Rectal smooth muscle tissue (tissue), 1 donor: Measurements from ENCODE around the gene FAR2.

Experiments
- H3K27ac ChIP-seq: one replicate; pipeline ENCODE4 v1.7.0; 2013; ENCODE audit warnings: low read depth, low read length, inconsistent platforms
- H3K27me3 ChIP-seq: one replicate; pipeline ENCODE4 v1.7.0; 2013; ENCODE audit warnings: low read length; ENCODE audit not compliant: control insufficient read depth, insufficient read depth
- H3K36me3 ChIP-seq: one replicate; pipeline ENCODE4 v1.7.0; 2013; ENCODE audit warnings: low read length; ENCODE audit not compliant: control insufficient read depth, insufficient read depth
- H3K4me1 ChIP-seq: one replicate; pipeline ENCODE4 v1.7.0; 2013; ENCODE audit warnings: low read length; ENCODE audit not compliant: control insufficient read depth, insufficient read depth
- H3K4me3 ChIP-seq: one replicate; pipeline ENCODE4 v1.7.0; 2013; ENCODE audit warnings: low read length
- H3K9ac ChIP-seq: one replicate; pipeline ENCODE4 v1.7.0; 2013; ENCODE audit warnings: low read length

The FAR2 gene

DNA sequence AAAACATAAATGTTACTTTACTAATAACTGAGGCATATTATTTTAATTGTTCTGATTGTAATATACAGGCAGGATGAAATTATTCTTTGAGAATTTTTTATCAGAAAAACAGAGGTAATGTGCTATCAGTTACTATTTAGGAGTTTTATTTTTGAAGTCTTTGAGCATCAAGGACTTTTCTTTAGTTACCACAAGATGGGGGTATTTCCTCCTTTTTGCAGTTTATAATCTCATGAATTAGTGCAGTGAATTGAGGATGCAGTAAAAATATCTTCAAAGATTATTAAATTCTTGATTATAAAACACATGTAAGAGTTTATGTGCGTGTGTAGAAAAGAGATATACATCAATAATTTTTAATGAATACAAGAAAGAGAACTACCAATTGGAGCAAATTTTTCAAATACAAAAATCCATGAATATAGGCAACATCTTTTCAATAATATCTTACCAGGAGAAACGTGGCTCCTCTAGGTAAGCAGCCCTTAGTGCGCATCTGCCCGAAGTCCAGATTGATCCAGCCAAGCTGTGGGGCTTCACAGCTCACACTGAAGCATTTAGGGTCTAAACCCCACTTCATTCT, 160.3 kb downstream of the FAR2 start:
- no peak overlapping the region for H3K9ac ChIP-seq
- no peak overlapping the region for H3K4me3 ChIP-seq
- H3K4me1 ChIP-seq: no peaks in the 10 kb centered on the region
- no peak overlapping the region for H3K27ac ChIP-seq
- H3K27me3 ChIP-seq: no peaks in the 10 kb centered on the region
- H3K36me3 ChIP-seq: no peaks in the 10 kb centered on the region

DNA sequence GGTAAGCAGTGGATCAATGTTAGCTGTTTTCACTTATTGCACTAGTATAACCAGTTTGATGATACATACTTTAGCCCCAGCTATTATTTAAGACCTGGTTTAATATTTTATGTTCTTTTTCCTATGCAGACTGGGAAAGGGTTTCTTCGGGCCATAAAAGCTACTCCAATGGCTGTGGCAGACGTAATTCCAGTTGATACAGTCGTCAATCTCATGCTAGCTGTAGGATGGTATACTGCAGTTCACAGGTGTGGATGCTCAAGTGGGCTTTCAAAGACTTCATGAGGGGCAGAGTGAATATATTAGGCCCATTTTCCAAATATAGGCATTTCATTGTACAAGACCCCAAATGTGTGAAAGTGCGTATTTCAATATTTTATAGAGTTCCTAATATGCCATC, 161.8 kb downstream of the FAR2 start:
- Histone ChIP-seq H3K9ac (no peak overlapping the region), H3K27me3 (no peaks in the 10 kb centered on the region), H3K4me1 (no peaks in the 10 kb centered on the region), H3K4me3 (no peak overlapping the region), H3K27ac (no peak overlapping the region), H3K36me3 (no peaks in the 10 kb centered on the region)

DNA sequence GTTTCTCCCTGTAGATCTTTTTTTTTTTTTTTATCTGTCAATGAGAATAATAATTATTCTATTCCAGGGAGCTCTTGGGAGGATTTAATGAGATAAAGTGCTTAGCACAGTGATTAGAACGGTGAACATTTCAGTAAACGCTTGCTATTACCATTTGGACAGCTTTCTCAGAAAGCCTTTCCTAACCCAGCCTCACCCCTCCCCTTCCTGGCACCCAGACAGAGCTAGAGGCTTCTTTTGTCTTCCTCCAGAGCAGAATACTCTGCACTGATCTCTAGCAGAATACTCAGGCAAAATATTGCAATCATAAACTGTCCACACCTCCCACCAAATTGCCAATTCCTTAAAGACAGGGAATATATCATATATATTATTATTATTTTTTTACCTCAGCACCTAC, 165.3 kb downstream of the FAR2 start:
- H3K27me3 ChIP-seq: no peaks in the 10 kb centered on the region
- H3K36me3 ChIP-seq: no peaks in the 10 kb centered on the region
- H3K4me1 ChIP-seq: peaks cover 5% of the 10 kb centered on the region
- no peak overlapping the region for H3K9ac ChIP-seq
- H3K4me3 ChIP-seq: no peak overlapping the region
- no peak overlapping the region for H3K27ac ChIP-seq

DNA sequence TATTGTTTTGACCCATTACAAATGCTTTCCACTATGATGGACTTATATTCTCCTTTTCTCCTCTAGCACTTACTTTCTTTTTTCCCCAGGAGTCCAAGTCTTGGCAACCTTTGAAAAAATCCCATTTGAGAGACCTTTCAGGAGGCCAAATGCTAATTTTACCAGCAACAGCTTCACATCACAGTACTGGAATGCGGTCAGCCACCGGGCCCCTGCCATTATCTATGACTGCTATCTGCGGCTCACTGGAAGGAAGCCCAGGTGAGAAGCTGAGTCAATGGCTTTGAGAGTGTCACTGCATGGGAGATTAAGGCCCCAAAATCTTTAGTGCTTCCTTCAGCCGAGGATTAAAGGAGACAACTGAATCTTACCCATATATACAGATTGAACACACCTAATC, 167.7 kb downstream of the FAR2 start:
- Histone ChIP-seq H3K27ac (no peak overlapping the region), H3K36me3 (no peaks in the 10 kb centered on the region), H3K27me3 (no peaks in the 10 kb centered on the region), H3K9ac (no peak overlapping the region), H3K4me3 (no peak overlapping the region), H3K4me1 (peaks cover 5% of the 10 kb centered on the region)

DNA sequence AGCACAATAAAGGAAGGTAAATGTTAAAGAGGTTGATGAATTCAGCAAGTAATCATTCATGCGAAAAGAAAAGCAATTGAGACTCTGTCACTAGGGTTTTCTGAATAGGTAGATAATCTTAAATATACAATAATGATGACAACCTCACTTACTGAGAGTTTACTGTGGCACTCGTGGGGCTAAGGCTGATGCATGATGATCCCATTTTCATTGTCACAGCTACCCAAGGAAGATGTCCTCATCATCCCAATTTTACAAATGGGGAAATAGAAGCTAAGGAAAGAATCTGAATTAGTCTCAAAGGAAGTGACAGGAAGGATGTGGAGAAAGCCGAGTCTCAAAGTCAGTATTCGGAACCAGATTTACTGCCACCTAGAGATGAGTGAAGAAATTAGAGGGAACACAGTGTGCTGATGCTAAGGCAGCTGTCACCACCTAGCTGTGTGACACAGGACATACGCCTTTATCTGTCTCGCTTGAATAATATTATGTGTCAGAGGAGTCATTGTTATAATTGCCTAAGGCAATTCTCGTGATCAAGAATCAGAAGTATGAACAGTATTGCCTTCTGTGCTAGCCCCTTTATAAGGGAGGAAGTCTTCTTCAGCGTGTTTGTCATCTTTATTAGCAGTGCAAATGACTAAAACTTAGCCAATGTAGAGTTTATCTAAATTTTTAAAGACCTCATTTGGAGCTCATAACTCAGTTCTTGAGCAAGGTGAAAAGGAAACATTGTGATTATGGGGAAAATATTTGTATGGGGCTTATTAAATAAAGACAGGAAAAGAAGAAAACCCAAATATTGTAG, 168.7 kb downstream of the FAR2 start:
- Histone ChIP-seq H3K4me1 (peaks cover 5% of the 10 kb centered on the region), H3K9ac (no peak overlapping the region), H3K27ac (no peak overlapping the region), H3K4me3 (no peak overlapping the region), H3K36me3 (no peaks in the 10 kb centered on the region), H3K27me3 (no peaks in the 10 kb centered on the region)

DNA sequence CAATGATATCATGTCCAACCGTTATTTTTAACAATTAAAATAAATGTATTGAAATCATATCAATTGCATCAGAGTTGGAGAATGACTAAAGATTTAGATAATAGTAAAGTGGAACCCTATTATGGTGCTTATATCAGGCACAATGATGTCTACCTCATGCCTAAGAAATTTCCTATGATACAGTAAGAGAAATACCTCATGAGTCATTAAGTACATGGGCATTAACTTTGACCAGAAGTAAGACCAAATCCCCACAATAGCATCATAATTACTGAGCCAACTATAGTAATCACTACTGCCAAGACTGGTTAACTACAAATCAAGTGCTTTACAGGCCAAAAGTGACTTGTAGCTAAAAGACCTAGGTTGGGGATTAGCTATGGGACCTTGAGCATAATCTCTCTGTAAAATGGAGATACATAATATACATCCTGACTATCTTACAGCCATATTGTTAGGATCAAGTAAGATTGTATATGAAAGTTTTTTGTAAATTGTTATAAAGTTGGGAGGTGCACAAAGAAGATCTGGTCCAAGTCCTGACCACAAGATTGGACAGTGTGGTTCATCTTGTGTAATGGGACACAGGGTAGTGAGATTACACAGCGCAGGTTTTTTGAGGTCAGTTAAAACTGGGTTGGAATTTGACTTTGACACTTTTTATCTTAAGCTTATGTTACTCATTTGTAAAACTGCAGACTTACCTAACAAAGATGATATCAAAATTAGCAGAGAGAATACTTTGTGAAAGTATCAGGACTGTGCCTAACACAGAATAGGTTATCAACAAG, 171.4 kb downstream of the FAR2 start:
- peaks cover 5% of the 10 kb centered on the region for H3K4me1 ChIP-seq
- no peak overlapping the region for H3K27ac ChIP-seq
- H3K36me3 ChIP-seq: no peaks in the 10 kb centered on the region
- no peaks in the 10 kb centered on the region for H3K27me3 ChIP-seq
- H3K4me3 ChIP-seq: no peak overlapping the region
- no peak overlapping the region for H3K9ac ChIP-seq

DNA sequence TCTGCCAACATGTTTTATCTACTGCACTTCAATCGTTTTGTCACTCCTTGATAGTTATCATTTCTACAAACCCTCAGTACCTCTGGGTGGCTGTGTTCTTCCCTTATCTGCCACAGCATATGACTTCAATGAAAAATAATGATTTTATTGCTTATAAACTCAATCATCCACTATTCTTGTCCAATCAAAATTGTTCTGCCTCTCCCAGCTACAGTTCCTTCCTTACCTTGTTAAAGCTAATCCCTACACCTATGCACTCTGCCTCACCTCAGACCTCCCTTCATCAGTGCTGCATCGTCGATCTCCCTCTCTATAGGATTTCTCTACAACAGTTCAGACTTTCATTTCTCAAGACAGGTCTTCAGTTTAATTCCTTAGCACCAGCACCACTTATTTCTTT, 173.1 kb downstream of the FAR2 start:
- H3K36me3 ChIP-seq: no peaks in the 10 kb centered on the region
- H3K27ac ChIP-seq: no peak overlapping the region
- H3K4me3 ChIP-seq: no peak overlapping the region
- peaks cover 2% of the 10 kb centered on the region for H3K4me1 ChIP-seq
- H3K27me3 ChIP-seq: no peaks in the 10 kb centered on the region
- H3K9ac ChIP-seq: no peak overlapping the region

DNA sequence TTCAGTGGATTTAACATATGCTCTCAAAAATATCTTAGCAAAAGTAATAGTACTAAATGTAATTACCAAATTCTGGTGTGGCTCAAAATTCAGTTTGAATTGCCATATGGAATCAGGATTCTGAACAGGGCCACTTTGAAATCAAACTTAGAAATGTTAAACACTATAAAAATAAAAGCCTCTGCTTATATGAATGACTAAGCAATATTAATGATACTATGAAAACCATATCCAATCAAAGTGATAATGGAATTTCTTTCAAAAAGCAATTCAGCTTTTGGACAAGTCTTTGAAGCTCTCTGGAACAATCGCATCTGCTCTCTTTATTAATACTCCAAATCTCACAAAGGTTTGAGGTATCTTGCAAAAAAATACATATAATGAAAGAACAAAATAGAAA, 180.3 kb downstream of the FAR2 start:
- Histone ChIP-seq H3K9ac (no peak overlapping the region), H3K4me1 (no peaks in the 10 kb centered on the region), H3K4me3 (no peak overlapping the region), H3K27ac (no peak overlapping the region), H3K27me3 (no peaks in the 10 kb centered on the region), H3K36me3 (no peaks in the 10 kb centered on the region)

DNA sequence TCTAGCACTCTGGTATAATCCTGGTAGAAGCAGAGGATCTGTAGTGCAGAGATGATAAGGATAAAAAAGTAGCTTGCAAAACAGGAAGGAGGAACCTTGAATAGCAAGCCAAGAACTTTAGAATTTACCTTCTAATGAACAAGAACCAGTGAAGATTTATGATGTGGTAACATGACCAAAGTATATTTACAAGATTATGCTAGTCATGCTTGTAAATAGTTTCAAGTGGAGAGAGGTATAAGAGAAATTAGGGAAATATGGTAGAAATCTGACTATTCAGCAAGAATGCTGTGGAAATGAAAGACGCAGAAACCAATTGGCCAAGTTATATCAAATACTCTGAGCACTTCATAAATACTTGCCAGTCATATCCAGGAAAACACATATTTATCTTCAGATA, 184.1 kb downstream of the FAR2 start:
- Histone ChIP-seq H3K4me3 (no peak overlapping the region), H3K27ac (no peak overlapping the region), H3K27me3 (no peaks in the 10 kb centered on the region), H3K4me1 (no peaks in the 10 kb centered on the region), H3K36me3 (no peaks in the 10 kb centered on the region), H3K9ac (no peak overlapping the region)

DNA sequence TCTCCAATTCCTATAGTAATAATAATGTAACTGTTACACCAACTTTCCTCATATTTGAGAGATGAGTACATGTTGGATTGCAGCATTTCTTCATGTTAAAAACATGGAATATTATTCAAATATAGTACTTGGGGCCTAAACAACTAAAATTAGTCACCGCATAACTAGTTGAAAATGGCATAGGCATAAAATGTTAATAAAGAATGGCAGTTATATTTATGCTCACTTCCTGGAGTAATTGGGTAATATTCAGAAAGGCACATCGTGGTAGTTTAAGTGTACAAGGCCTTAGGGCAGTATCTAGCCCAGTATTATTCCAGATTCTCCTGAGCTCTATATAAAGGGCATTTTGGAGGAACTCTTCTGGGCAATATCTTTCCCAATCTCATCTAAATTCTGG, 185.9 kb downstream of the FAR2 start:
- no peak overlapping the region for H3K4me3 ChIP-seq

DNA sequence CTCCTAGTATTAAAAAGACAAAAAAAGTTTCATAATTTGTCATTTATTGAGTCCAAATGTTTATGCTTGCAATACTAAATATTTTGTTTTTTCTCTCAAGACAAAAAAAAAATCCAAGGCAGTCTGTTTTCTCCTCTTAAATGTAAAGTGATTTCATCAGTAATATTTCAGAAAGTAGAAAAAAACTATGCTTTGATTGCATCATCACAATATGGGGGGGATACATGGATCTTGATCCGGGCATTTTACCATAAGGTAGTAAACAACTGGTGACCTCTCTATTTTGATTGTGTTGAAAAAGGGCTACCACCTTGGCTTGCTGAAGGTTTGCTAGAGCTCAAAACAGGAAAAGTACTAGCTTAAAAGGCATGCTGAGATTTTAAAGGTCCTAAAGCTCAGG, 188.2 kb downstream of the FAR2 start:
- Histone ChIP-seq H3K27ac (no peak overlapping the region), H3K36me3 (peaks cover 2% of the 10 kb centered on the region), H3K4me1 (no peaks in the 10 kb centered on the region), H3K27me3 (no peaks in the 10 kb centered on the region), H3K4me3 (no peak overlapping the region), H3K9ac (no peak overlapping the region)

More for the DNA sequence above, 185.9 kb downstream of the FAR2 start:
- Histone ChIP-seq H3K9ac (no peak overlapping the region), H3K27ac (no peak overlapping the region), H3K36me3 (no peaks in the 10 kb centered on the region), H3K4me1 (no peaks in the 10 kb centered on the region), H3K27me3 (no peaks in the 10 kb centered on the region)

DNA sequence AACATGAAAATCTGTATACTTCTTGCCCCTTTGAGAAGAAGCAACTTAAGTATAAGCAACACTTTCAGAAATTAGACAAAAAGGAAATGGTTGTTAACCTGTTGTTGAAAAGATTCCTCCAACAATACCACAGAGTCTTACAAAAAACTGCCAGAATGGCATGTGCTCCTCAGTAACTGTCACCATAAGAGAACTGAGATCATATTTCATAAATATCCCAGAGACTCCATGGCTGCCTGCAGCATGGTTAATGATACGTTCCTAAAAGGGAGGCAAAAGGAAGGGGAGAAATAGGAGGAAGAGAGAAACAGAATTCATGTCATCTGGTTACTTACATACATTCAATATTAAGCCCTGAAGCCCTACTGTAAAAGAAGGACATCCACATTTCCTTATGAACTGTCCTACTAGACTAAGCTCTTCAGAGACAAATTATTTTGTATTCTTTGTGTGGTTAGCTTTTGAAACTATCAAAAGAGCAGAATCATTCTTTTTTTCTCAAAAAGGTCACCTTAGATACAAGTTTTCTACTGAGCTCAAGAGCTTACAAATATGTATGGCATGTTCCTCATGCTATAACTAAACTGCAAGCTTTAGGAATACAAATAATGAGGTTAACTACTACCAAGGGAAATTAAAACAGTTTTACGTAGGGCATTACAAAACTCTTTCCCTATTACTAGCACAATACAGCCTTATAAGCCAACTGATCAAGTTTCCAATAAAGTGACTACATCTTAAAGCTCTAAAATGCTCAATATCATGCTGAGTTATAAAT, 194.1 kb downstream of the FAR2 start:
- no peak overlapping the region for H3K4me3 ChIP-seq
- H3K27me3 ChIP-seq: no peaks in the 10 kb centered on the region
- H3K9ac ChIP-seq: no peak overlapping the region
- H3K36me3 ChIP-seq: peaks cover 4% of the 10 kb centered on the region
- no peaks in the 10 kb centered on the region for H3K4me1 ChIP-seq
- H3K27ac ChIP-seq: no peak overlapping the region
